Stimulated activated effector memory CD8-positive, alpha-beta T cell treated with anti-CD3 and anti-CD28 coated beads, Interleukin-12 subunit alpha, Interleukin-12 subunit beta, amount 100 ng/mL, for 72 hours (primary cell): ENCODE results near the gene CCDC85A.

ENCODE experiments used
- ATAC-seq: fragments of 150-1000 bp; cut with Tn5 transposase; 2 replicates; pipeline ENCODE4 v1.10.0; 2021
- DNase-seq, 2 donors: peaks; one replicate each; pipeline ENCODE4 v3.0.0; 2021 to 2022; ENCODE audit warnings: low spot score in 2 of 2
- H3K27ac Mint-ChIP-seq: one replicate; pipeline ENCODE4 v1.8.0; 2022; ENCODE audit warnings: mild to moderate bottlenecking, mixed read lengths
- H3K36me3 Mint-ChIP-seq: one replicate; pipeline ENCODE4 v1.8.0; 2022; ENCODE audit warnings: mild to moderate bottlenecking, mixed read lengths
- H3K4me1 Mint-ChIP-seq: one replicate; pipeline ENCODE4 v1.8.0; 2022; ENCODE audit warnings: mixed read lengths
- H3K4me3 Mint-ChIP-seq: one replicate; pipeline ENCODE4 v1.8.0; 2022; ENCODE audit warnings: mild to moderate bottlenecking, mixed read lengths
- H3K9me3 Mint-ChIP-seq: one replicate; pipeline ENCODE4 v1.8.0; 2022; ENCODE audit warnings: mixed read lengths

Gene CCDC85A

DNA sequence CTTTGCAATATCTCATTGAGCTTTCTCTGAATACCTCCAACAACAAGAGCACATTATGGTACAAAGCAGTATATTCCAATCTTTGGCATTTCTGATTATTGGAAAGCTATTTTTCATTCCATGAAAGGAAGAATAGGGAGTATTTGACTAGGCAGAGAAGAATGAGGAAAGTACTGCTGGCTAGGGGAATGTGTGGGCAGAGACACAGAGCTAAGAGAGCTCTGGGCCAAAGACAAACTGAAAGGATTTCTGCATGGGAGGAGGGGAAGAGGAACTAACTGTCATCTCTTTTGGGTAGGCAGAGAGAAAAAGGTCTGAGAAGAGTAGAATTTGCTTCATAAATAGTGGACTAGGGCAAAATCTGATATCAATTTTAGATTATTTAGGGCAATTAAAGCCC, 150.8 kb downstream of the CCDC85A start:
- H3K9me3 Mint-ChIP-seq: no peaks in the 10 kb centered on the region
- ATAC-seq: no peak
- DNase-seq: no peak
- H3K4me1 Mint-ChIP-seq: no peaks in the 10 kb centered on the region
- no peak overlapping the region for H3K27ac Mint-ChIP-seq
- no peak overlapping the region for H3K4me3 Mint-ChIP-seq
- no peaks in the 10 kb centered on the region for H3K36me3 Mint-ChIP-seq

DNA sequence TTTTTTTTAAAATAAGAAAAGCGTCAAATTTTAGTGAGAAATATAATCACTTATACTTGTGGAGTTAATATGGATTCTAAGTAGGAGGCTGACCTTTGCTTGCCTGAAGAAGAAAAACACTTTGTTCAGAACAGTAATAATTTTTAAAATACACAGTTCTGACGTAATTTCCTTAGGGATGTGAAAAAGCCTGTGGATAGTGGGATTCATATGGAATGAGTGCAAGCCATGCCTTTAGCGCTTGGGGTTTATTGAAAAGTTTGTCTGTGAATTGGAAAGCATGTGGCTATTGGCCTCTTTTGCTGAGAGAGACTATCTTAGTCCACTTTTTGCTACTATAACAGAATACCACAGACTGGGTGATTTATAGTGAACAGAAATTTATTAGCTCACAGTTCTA, 151.3 kb downstream of the CCDC85A start:
- ATAC-seq: no peak
- Mint-ChIP-seq H3K9me3 (no peaks in the 10 kb centered on the region), H3K4me3 (no peak overlapping the region), H3K27ac (no peak overlapping the region), H3K36me3 (no peaks in the 10 kb centered on the region), H3K4me1 (no peaks in the 10 kb centered on the region)
- no peak for DNase-seq

DNA sequence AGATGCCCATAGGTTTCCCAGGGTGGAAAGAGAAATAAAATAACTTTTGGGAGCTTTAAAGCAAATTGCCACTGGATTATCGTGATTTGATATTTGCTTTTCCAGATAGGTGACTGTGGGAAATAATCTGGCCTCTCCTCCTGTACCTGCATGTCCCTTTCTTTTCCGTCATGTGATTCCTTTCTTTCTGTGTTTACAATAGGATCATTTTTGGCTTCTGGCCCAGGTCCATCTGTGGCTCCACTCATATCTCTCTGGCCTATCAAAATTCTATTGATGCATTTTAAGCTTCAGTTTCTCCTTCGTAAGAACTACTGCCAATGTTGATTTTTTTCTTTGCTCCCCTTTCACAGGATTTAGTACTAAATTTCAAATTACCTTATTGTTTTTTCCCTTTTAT, 153.6 kb downstream of the CCDC85A start:
- Mint-ChIP-seq H3K27ac (no peak overlapping the region), H3K4me3 (no peak overlapping the region), H3K4me1 (no peaks in the 10 kb centered on the region), H3K36me3 (no peaks in the 10 kb centered on the region), H3K9me3 (no peaks in the 10 kb centered on the region)
- no peak for DNase-seq
- ATAC-seq: no peak

DNA sequence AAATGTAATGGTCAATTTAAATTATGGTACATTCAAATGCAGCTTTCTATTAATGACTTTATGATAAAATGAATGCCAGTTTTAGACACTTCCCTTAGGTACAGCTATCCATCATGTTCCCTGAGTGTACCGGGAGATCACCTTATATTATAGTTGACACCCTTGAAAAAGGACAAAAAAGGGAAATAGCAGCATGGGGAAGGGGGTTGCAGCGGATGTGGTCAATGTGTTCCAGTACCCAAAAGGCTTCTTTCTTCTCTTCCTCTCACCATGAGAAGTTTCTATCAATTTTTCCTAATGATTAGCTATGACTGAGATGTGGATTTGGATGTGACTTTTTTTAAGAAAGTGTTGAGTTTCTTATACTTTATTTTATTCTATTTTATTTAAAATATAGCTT, 154.4 kb downstream of the CCDC85A start:
- DNase-seq (no peak), ATAC-seq (no peak)
- Mint-ChIP-seq H3K4me3 (no peak overlapping the region), H3K4me1 (no peaks in the 10 kb centered on the region), H3K9me3 (no peaks in the 10 kb centered on the region), H3K27ac (no peak overlapping the region), H3K36me3 (no peaks in the 10 kb centered on the region)

DNA sequence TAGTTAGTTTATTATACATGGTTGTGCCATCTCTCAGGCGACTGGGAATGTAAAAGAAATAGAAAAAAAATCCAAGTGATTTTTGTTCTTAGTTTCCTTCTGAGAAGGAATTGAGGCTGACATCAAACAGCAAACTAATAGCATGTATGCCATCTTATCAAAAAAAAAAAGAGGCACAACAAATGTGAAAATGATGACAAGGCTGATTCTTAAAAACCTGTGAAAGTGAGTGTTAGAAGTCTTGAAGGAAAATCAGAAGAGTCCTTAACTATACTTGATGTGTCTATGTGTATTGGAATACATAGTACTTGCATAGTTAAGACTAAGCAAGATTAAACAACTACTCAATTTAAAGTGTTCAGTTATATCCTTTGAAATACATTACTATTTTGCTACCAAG, 161.0 kb downstream of the CCDC85A start:
- Mint-ChIP-seq H3K9me3 (peaks cover 7% of the 10 kb centered on the region), H3K36me3 (no peaks in the 10 kb centered on the region), H3K27ac (no peak overlapping the region), H3K4me1 (no peaks in the 10 kb centered on the region), H3K4me3 (no peak overlapping the region)
- no peak for ATAC-seq
- DNase-seq: no peak

DNA sequence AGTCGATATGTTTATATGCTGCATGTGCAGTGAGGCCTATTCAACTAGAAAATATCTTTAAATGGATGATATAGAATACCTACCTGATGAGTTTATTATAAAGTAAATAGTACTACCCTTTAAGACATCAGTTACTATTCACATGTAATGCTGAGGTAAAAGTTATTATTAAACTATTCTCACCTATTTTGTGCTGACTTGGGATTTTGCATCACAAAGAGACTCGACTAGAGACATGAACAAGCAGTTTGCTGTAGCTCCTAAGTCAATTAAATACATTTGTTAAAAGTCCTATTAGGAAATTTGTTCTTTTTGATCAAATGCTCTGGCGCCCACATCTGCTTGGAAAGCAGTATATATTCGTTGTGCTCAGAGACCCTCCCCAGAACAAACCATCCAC, 164.1 kb downstream of the CCDC85A start:
- DNase-seq (no peak), ATAC-seq (no peak)
- no peak overlapping the region for H3K27ac Mint-ChIP-seq
- no peaks in the 10 kb centered on the region for H3K36me3 Mint-ChIP-seq
- peaks cover 7% of the 10 kb centered on the region for H3K9me3 Mint-ChIP-seq
- H3K4me1 Mint-ChIP-seq: no peaks in the 10 kb centered on the region
- H3K4me3 Mint-ChIP-seq: no peak overlapping the region

DNA sequence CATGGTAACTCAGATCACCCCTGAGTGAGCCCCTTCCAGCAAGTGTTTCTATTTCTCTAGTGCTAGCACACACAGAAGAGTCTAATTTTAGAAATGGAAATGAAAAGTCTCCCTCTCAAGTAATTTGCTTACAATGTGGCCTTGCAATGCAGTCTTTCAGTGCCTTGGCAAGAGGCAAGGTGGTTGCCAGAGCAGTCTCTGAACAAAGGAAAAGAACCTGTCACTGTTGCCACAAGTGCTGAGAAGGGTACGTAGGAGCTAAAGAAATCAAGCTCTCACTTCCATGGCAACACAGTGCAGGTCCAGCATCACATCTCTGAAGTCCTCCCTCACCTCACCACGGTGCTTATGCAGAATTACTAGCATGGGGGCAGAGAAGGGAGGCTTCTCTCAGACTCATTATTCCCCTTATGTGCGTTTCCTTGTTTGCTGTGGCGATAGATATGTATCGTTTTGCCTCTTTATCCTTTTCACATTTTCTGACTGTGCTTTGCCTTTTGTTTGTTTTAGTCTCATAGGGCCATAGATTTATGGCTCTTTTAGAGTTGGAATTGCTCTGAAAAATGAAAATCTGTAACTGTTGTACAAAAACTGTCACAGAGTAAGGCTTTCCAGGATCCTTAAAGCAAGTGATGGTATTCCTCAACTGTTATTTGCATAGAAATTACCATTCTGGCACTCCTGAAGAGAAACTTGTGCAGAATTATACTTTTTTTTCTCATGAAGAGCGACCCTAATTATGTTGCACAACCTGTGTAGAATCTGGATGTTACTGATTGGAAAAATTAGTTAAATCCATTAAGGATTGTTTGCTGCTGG, 164.8 kb downstream of the CCDC85A start:
- Mint-ChIP-seq H3K4me3 (no peak overlapping the region), H3K27ac (no peak overlapping the region), H3K9me3 (peaks cover 7% of the 10 kb centered on the region), H3K4me1 (no peaks in the 10 kb centered on the region), H3K36me3 (no peaks in the 10 kb centered on the region)
- no peak for DNase-seq
- ATAC-seq: no peak

DNA sequence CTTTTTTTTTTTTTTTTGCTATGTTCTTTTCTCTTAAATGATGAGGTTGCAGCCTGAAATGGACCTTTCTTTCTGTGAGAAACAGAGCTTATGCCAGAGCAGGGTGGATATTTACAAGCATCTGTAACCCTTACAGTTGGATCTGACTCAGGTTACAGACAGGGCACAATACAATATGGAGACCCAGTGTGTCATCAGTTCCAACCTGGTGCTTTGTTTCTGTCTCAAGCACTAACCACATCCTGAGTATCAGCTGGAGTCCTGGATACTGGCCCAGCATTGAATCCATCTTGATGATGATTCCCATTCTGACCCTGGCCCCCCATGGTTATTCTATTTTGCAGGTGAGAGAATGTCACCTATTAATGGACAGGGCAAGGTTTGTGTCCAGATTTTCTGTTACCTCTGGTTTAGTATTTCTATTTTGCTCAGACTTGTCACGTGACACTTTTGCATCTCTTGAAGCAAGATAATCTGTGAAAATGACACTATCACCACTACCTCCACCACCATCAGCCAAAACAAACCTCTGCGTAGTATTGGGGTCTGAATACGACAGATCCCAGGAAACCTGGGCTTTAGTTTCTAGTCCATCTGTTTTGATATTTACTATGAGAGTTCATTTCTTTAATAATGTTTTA, 174.0 kb downstream of the CCDC85A start:
- H3K36me3 Mint-ChIP-seq: no peaks in the 10 kb centered on the region
- no peak for ATAC-seq
- DNase-seq: no peak
- no peak overlapping the region for H3K27ac Mint-ChIP-seq
- peaks cover 7% of the 10 kb centered on the region for H3K9me3 Mint-ChIP-seq
- no peak overlapping the region for H3K4me3 Mint-ChIP-seq
- no peaks in the 10 kb centered on the region for H3K4me1 Mint-ChIP-seq

DNA sequence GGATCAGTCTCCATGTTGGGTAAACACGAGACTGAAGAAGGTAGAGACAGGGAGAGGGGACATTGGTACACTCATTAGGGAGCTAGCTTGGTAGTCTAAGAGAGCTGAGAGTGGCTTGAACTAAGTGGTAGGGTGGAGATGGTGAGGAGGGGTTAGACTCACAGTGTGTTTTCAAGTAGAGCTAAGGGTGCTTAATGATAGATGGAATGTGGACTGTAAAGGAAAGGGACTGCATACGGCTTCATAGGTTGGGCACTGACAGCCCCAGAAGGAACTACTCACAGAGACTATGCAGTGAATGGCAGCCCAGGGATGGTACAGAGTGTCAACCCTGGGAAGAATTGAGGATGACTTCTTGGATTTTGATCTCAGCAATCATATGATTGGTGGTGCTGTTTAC, 178.1 kb downstream of the CCDC85A start:
- no peaks in the 10 kb centered on the region for H3K36me3 Mint-ChIP-seq
- ATAC-seq (peak; percentile 28), DNase-seq (no peak)
- peaks cover 14% of the 10 kb centered on the region for H3K9me3 Mint-ChIP-seq
- H3K4me3 Mint-ChIP-seq: no peak overlapping the region
- no peaks in the 10 kb centered on the region for H3K4me1 Mint-ChIP-seq
- no peak overlapping the region for H3K27ac Mint-ChIP-seq

DNA sequence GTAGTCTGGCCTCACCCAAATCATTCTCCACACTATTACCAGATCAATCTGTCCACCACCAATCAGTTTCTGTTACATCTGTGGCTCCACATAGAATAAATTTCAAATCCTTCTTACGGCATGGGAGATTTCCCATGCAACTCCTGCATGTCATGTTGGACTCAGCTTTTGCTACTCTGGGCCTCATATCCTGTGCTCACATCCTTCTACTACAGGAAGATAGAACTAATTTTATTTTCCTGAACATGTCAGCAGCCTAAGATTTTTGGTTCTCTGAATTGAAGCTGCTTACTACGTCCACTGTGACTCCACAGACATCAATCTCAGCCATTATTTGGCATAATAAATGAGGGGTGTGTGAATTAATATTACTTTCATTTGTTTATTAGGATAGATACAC, 181.1 kb downstream of the CCDC85A start:
- Mint-ChIP-seq H3K4me3 (no peak overlapping the region), H3K27ac (no peak overlapping the region), H3K36me3 (no peaks in the 10 kb centered on the region), H3K4me1 (no peaks in the 10 kb centered on the region), H3K9me3 (peaks cover 18% of the 10 kb centered on the region)
- no peak for ATAC-seq
- no peak for DNase-seq

DNA sequence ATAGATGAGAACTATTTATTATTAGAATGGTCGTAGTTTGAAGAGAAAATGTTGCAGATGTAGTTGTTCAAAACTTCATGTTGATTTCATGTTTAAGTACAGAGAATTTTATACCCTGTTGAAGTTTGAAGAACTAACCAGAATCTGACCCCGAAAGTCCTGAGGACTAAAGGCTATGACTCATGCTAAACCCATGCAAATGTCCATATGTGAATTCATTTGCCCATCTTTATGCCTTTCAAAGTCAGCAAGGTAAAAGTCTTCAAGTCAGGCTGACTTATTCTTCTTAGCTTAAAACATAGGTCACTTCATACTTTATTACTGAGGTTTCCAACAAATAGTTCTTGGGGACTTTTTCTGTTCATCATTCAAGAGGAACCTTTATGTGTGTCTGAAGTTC, 185.5 kb downstream of the CCDC85A start:
- no peak overlapping the region for H3K27ac Mint-ChIP-seq

DNA sequence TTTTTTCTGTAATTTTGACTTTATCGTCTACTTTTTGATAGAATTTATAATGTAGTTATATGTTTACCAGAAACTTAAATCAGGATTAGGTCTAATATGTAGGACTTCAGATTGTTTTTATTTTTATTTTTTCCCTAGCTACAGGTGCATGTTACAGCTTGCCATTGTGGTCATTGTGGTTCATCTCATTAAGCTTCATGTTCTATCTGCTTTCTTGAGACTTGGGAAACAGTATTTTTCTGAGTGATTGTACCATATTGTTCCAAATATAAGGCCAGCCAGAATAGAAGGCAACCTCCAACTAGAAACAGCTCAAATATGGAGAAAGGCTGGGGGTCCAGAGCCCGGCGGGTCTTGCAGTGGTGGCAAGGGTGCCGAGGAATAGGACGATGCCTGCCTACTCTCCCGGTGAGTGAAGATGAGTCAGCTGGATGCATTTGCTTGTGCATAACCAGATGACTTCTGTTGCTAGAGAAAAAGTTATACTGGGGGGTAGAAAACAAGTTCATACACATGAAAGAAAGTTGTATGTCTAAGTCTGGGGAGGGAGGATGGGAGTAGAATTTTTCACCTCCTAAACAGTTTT, 188.4 kb downstream of the CCDC85A start:
- DNase-seq (no peak), ATAC-seq (no peak)
- H3K4me1 Mint-ChIP-seq: no peaks in the 10 kb centered on the region
- H3K9me3 Mint-ChIP-seq: peaks cover 7% of the 10 kb centered on the region
- no peaks in the 10 kb centered on the region for H3K36me3 Mint-ChIP-seq
- no peak overlapping the region for H3K4me3 Mint-ChIP-seq
- no peak overlapping the region for H3K27ac Mint-ChIP-seq

More for the DNA sequence above, 185.5 kb downstream of the CCDC85A start:
- H3K4me3 Mint-ChIP-seq: no peak overlapping the region
- H3K4me1 Mint-ChIP-seq: no peaks in the 10 kb centered on the region
- no peak for DNase-seq
- no peaks in the 10 kb centered on the region for H3K36me3 Mint-ChIP-seq
- ATAC-seq: no peak
- H3K9me3 Mint-ChIP-seq: peaks cover 17% of the 10 kb centered on the region

DNA sequence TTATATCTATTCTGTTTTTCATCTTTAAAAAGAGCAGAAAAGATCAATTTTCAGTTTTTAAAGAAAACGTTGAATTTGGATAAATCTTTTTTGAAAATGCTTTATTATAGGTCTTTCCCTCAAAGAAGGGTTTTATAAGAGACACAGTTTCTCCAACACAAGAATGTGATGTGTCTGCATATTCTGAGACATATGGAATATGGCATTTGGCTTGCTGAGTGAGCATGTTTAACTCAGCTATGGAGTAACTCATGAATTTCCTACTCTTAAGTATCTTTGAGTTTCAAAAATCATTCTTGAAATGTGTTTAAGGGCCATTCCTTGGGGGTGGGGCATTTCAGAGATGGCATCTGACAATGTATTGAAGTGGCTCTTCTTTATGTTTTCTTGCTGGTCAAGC, 191.5 kb downstream of the CCDC85A start:
- ATAC-seq (no peak), DNase-seq (no peak)
- Mint-ChIP-seq H3K4me1 (no peaks in the 10 kb centered on the region), H3K4me3 (no peak overlapping the region), H3K36me3 (no peaks in the 10 kb centered on the region), H3K9me3 (peaks cover 7% of the 10 kb centered on the region), H3K27ac (no peak overlapping the region)

DNA sequence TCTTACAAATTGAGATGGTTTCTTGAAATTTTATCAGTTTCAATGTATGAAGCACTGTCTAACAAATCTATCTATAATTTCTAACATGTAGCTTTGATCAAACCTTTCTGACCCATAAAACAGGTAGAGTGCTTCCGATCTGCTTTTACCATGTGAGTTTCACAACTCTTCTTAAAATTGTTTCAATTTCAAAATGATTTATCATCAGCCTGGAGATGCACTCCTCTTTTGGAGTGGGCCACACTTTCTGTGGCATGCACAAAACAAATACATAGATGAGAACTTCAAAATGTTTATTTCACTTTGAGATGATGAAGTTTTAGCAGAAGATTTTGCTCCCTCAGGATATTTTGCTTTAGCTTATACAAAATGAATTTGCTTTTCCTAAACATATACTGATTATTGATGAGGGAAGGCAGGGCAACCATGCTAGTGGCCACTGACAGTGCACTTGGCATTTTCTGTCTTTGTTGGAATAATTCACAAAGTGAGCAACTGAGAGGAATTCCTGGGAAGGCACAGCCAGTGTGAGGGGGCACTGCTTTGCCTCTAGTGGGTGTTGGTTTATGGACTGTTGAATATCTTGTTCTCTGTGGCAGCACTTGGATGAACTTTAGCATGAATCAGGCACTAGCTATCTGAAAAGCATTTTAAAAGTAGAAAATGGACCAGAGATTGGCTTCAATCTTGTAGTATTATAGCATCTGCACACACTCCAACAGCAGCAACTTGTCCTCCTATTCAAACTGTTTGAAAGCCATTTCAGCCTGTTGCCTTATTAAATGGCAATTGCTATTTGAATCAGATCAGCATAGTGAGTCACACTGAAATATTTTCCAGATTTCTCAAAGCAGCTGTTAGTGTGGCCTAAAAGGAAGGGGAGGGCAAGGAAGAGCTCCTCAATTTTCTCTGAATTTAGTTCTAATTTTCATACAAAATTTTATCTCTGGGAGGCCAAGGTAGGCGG, 193.2 kb downstream of the CCDC85A start:
- Mint-ChIP-seq H3K4me1 (no peaks in the 10 kb centered on the region), H3K27ac (no peak overlapping the region), H3K4me3 (no peak overlapping the region), H3K9me3 (peaks cover 7% of the 10 kb centered on the region), H3K36me3 (no peaks in the 10 kb centered on the region)
- DNase-seq: no peak
- ATAC-seq: no peak

DNA sequence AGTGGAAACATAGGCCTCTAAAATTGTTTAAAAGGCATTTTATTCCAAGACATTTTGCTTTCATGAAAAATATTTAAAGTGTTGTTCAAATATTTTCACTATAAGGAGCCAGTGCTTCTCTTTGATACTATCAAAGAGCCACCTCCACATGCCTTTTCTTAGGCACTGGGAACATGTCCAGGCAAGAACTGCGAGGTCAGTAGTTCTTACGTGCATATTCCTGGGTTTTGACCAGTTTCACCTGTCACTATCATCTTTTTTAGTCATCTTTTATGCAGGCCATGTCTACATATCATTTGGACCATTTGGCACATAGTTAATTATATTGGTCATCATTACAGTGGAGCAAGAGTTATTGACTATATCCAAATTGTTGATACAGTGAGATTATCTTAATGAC, 195.3 kb downstream of the CCDC85A start:
- H3K27ac Mint-ChIP-seq: no peak overlapping the region
- no peaks in the 10 kb centered on the region for H3K4me1 Mint-ChIP-seq
- ATAC-seq (no peak), DNase-seq (no peak)
- H3K4me3 Mint-ChIP-seq: no peak overlapping the region
- peaks cover 1% of the 10 kb centered on the region for H3K9me3 Mint-ChIP-seq
- H3K36me3 Mint-ChIP-seq: no peaks in the 10 kb centered on the region
